ENCODE measurements around the gene B4GAT1. TPM values are rescaled to one million over a fixed set of nuclear protein-coding genes. Genes with fewer than 3 reads are reported as not detected.

B4GAT1 gene
- total and polyA plus RNA-seq, 2 of the 13 experiments (the other 11 are each of a cell fraction or from before 2014, with no cell fraction given): 40.4 to 109 TPM

DNA sequence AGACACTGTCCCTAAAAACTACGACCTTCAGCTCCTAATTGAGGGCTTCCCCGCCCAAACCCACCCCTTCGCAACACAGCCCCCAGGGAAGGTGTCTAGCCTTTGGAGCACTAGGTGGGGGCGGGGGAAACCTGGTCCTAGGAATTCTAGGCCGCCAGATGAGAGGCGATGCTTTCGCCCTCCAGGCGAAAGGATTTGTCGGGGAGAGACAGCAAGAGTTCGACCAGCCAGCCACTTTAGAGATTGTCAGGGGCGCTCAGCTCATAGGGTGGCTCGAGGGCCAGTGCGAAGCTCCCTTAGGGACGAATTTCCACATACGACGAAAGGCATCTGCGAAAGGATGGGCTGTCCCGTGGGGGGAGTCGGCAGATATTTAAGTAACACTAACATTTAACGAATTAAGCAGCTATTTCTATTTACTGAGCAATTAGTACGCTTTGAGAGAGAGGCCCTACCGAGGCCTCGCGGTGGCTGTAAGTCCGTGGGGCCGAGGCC is 35.9 kb downstream of the B4GAT1 start:
- ATAC-seq: peak; percentile 5
- no peak for TF ChIP-seq AGO2 (optimal IDR thresholded peaks at IDR 0.05; ENCODE audit: low read depth, low read length)
- no peak for TF ChIP-seq SMAD9 (CRISPR knock-in tag; IDR thresholded peaks at IDR 0.05)
- TF ChIP-seq, protein P1, sequence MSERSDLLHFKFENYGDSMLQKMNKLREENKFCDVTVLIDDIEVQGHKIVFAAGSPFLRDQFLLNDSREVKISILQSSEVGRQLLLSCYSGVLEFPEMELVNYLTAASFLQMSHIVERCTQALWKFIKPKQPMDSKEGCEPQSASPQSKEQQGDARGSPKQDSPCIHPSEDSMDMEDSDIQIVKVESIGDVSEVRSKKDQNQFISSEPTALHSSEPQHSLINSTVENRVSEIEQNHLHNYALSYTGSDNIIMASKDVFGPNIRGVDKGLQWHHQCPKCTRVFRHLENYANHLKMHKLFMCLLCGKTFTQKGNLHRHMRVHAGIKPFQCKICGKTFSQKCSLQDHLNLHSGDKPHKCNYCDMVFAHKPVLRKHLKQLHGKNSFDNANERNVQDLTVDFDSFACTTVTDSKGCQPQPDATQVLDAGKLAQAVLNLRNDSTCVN (CRISPR knock-in tag; IDR thresholded peaks at IDR 0.05; ENCODE audit: borderline replicate concordance): no peak
- 0 out of 2 replicates have a peak, but pooled peaks have one; percentile 36 for TF ChIP-seq ZNF317 (CRISPR knock-in tag; IDR thresholded peaks at IDR 0.05)
- no peak for TF ChIP-seq SALL2 (CRISPR knock-in tag; IDR thresholded peaks at IDR 0.05)
- TF ChIP-seq ZNF264 (CRISPR knock-in tag; IDR thresholded peaks at IDR 0.05): no peak
- no peak for TF ChIP-seq ZNF558 (CRISPR knock-in tag; IDR thresholded peaks at IDR 0.05; ENCODE audit: borderline replicate concordance)
- TF ChIP-seq RAD21 (CRISPR knock-in tag; IDR thresholded peaks at IDR 0.05): no peak
- no peak; the same call in 1 of the 2 replicates for TF ChIP-seq SNAPC2 (CRISPR knock-in tag; IDR thresholded peaks at IDR 0.05)
- TF ChIP-seq SAP130 (CRISPR knock-in tag; IDR thresholded peaks at IDR 0.05; ENCODE audit: low read depth): no peak
- TF ChIP-seq ZNF782 (CRISPR knock-in tag; IDR thresholded peaks at IDR 0.05; ENCODE audit: borderline replicate concordance): no peak
- no peak for TF ChIP-seq SP2 (CRISPR knock-in tag; IDR thresholded peaks at IDR 0.05)
- TF ChIP-seq MTF1 (CRISPR knock-in tag; IDR thresholded peaks at IDR 0.05): no peak
- 0 out of 2 replicates have a peak, but pooled peaks have one; percentile 13 for TF ChIP-seq PAX8 (CRISPR knock-in tag; IDR thresholded peaks at IDR 0.05; ENCODE audit: borderline replicate concordance)
- TF ChIP-seq ELF3 (CRISPR knock-in tag; IDR thresholded peaks at IDR 0.05): no peak
- no peak for TF ChIP-seq THAP11 (CRISPR knock-in tag; IDR thresholded peaks at IDR 0.05)
- TF ChIP-seq ZIK1 (CRISPR knock-in tag; IDR thresholded peaks at IDR 0.05; ENCODE audit: borderline replicate concordance, low read depth): no peak
- no peak for TF ChIP-seq ZNF460 (CRISPR knock-in tag; IDR thresholded peaks at IDR 0.05; ENCODE audit: borderline replicate concordance)
- no peak for TF ChIP-seq ZNF234 (CRISPR knock-in tag; conservative IDR thresholded peaks at IDR 0.05)
- TF ChIP-seq RELA (CRISPR knock-in tag; IDR thresholded peaks at IDR 0.05): no peak
- TF ChIP-seq TCF7 (IDR thresholded peaks at IDR 0.05; ENCODE audit: low read depth): no peak
- TF ChIP-seq, protein P2, sequence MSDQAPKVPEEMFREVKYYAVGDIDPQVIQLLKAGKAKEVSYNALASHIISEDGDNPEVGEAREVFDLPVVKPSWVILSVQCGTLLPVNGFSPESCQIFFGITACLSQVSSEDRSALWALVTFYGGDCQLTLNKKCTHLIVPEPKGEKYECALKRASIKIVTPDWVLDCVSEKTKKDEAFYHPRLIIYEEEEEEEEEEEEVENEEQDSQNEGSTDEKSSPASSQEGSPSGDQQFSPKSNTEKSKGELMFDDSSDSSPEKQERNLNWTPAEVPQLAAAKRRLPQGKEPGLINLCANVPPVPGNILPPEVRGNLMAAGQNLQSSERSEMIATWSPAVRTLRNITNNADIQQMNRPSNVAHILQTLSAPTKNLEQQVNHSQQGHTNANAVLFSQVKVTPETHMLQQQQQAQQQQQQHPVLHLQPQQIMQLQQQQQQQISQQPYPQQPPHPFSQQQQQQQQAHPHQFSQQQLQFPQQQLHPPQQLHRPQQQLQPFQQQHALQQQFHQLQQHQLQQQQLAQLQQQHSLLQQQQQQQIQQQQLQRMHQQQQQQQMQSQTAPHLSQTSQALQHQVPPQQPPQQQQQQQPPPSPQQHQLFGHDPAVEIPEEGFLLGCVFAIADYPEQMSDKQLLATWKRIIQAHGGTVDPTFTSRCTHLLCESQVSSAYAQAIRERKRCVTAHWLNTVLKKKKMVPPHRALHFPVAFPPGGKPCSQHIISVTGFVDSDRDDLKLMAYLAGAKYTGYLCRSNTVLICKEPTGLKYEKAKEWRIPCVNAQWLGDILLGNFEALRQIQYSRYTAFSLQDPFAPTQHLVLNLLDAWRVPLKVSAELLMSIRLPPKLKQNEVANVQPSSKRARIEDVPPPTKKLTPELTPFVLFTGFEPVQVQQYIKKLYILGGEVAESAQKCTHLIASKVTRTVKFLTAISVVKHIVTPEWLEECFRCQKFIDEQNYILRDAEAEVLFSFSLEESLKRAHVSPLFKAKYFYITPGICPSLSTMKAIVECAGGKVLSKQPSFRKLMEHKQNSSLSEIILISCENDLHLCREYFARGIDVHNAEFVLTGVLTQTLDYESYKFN (CRISPR knock-in tag; conservative IDR thresholded peaks at IDR 0.05): no peak
- no peak for TF ChIP-seq HIVEP1 (CRISPR knock-in tag; IDR thresholded peaks at IDR 0.05)

More for the DNA sequence above, 35.9 kb downstream of the B4GAT1 start:
- Histone ChIP-seq H2AFZ (ENCODE audit: low read length) (peak overlapping the region; percentile 94), H3K4me2 (ENCODE audit: low read depth, low read length) (peak overlapping the region; percentile 97), H3K36me3 (replicated peaks in 1 of 2; ENCODE audit: control insufficient read depth in 1 of 2, insufficient read depth in 2 of 2, low read length in 2 of 2) (no peaks in the 10 kb centered on the region), H3K4me1 (ENCODE audit: insufficient read depth, low read length) (peaks cover 38% of the 10 kb centered on the region), H4K20me1 (ENCODE audit: insufficient read depth, low read length) (no peaks in the 10 kb centered on the region), H3K27ac (ENCODE audit: extremely low read length, insufficient read depth, low read length) (peak overlapping the region; percentile 97), H3K9ac (ENCODE audit: insufficient read depth, low read depth, low read length) (peak overlapping the region; percentile 72), H3K4me3 (replicated peaks in 1 of 3; ENCODE audit: insufficient read depth in 1 of 3, low read depth in 2 of 3, low read length in 3 of 3) (peak overlapping the region; percentile 57 to 78 (median 59); a peak in 5 of 6 replicates), H3K9me3 (ENCODE audit: low read length) (no peaks in the 10 kb centered on the region), H3K27me3 (ENCODE audit: control insufficient read depth in 1 of 2, insufficient read depth in 2 of 2, low read length in 2 of 2) (peaks cover 0 to 3% of the 10 kb centered on the region in 2 experiments; a peak in 1 of 5 replicates), H3K79me2 (ENCODE audit: insufficient read depth, low read length) (no peaks in the 10 kb centered on the region)
- in situ Hi-C loops (cut with HindIII; ENCODE audit: extremely low pct_ligation_motif_present, low pct_unique_long_range_greater_than_20kb): no loop called here
- CTCF ChIA-PET (ENCODE audit: low intra/inter-chr PET ratio, low total read pairs): interaction anchor here (1.2 to 4.2 kb wide), 7 partner anchors 10 to 78 kb away, joined by 3 to 68 read pairs (median 4); partner anchors contain the start of gene RIN1
- BruUV-seq (replicated peaks): no TSS peak
- WGBS (ENCODE audit: low lambda C conversion rate): 49% methylated on average over 4 of the region's 26 CpGs
- FAIRE-seq (no peak), DNase-seq (ENCODE audit: low spot score) (no peak)
- intact Hi-C loops (cut with micrococcal nuclease; ENCODE audit: unreplicated experiment): loop anchor here (1.0 to 10.0 kb wide), 3 partner anchors 17 to 89 kb away; no protein-coding TSS in a partner anchor
- POLR2A ChIA-PET: interaction anchor here (0.5 to 5.2 kb wide), 19 partner anchors 9 to 769 kb away, joined by 3 to 121 read pairs (median 13); partner anchors contain the start of genes B4GAT1, MRPL11, RBM14 and RBM4
